Lower leg skin (tissue), 4 donors: ENCODE measurements around the gene TFDP1. TPM values are rescaled to one million over a fixed set of nuclear protein-coding genes. Genes with fewer than 3 reads are reported as not detected.
"Not testable (repeated sequence)": the region's sequence is repeated elsewhere in the genome, so short reads cannot be mapped to it uniquely, and the experiment has no call there.

Experiments
- DNase-seq, 2 donors: peaks; one replicate each; pipeline ENCODE4 v3.0.0-alpha.2; 2019; ENCODE audit warnings: low spot score in 2 of 2
- H3K4me3 ChIP-seq: fragments of 200-600 bp; sonication (generic); 2 replicates; pipeline ENCODE4 v1.5.1; 2017; ENCODE audit warnings: mild to moderate bottlenecking, low read depth; ENCODE audit not compliant: poor library complexity, severe bottlenecking
- CTCF ChIP-seq, 3 donors: fragments of 450-650 bp; IDR thresholded peaks; one replicate each; pipeline ENCODE4 v1.5.1; 2016; ENCODE audit warnings: antibody characterized with exemption in 3 of 3, mild to moderate bottlenecking in 3 of 3, moderate library complexity in 2 of 3
- POLR2A ChIP-seq, 2 donors: fragments of 450-650 bp; IDR thresholded peaks; one replicate each; pipeline ENCODE4 v1.6.1; 2016 to 2017; ENCODE audit warnings: antibody characterized with exemption in 2 of 2, mild to moderate bottlenecking in 1 of 2, moderate library complexity in 1 of 2
- WGBS, 2 donors: methylation state at CpG; one replicate each; pipeline ENCODE4 v1.1.5; 2018; 5-methylcytosine and 5-hydroxymethylcytosine counted together
- intact Hi-C: fragments of 100-400 bp; cut with DNase I; formaldehyde crosslinking; loops from one replicate; pipeline ENCODE4 v1.15.0; 2023; ENCODE audit warnings: low total_unique reads
- total RNA-seq, 4 donors: library from RNA; depleted of rRNA; stranded (reverse); fragments of >200 nt; gene quantifications; one replicate each; pipeline ENCODE4 v1.1.0, GENCODE V29; 2016

The TFDP1 gene
- total RNA-seq, 4 donors from 2014 or later, result 35.9 to 48.8 (median 41.9) TPM

GRCh38 chr13:113592571-113592970, 8.0 kb downstream of the TFDP1 start:
- peak in 1 of 2 donors; percentile 13 for DNase-seq
- H3K4me3 ChIP-seq, result no peak overlapping the region
- intact Hi-C loops, result no loop called here
- 93 to 100% methylated on average over 4 to 5 of the region's 5 CpGs for WGBS, 2 donors
- TF ChIP-seq CTCF (IDR thresholded peaks at IDR 0.05) (no peak), POLR2A (IDR thresholded peaks at IDR 0.05) (no peak)

GRCh38 chr13:113594066-113594821, 9.7 kb downstream of the TFDP1 start:
- 94 to 95% methylated on average over 6 to 15 of the region's 21 CpGs for WGBS, 2 donors
- H3K4me3 ChIP-seq, intact Hi-C loops: not testable (repeated sequence)
- DNase-seq, result peak in 1 of 2 donors; percentile 50

GRCh38 chr13:113595131-113595530, 10.6 kb downstream of the TFDP1 start:
- TF ChIP-seq POLR2A (IDR thresholded peaks at IDR 0.05) (no peak), CTCF (IDR thresholded peaks at IDR 0.05) (no peak)
- intact Hi-C loops, result no loop called here
- 93% methylated on average over 8 of the region's 8 CpGs for WGBS, 2 donors
- H3K4me3 ChIP-seq, result no peak overlapping the region
- DNase-seq, result peak in 1 of 2 donors; percentile 67

GRCh38 chr13:113596321-113597200, 12.0 kb downstream of the TFDP1 start:
- peak in 1 of 2 donors; percentile 74 for DNase-seq
- TF ChIP-seq POLR2A (IDR thresholded peaks at IDR 0.05), result no peak
- TF ChIP-seq CTCF (IDR thresholded peaks at IDR 0.05), result no peak
- no peak overlapping the region for H3K4me3 ChIP-seq
- WGBS, 2 donors, result 95% methylated on average over 27 of the region's 27 CpGs
- intact Hi-C loops, result no loop called here

- TF ChIP-seq POLR2A (IDR thresholded peaks at IDR 0.05), result no peak
- intact Hi-C loops, result no loop called here
- H3K4me3 ChIP-seq, result no peak overlapping the region
- DNase-seq, result peak in 1 of 2 donors; percentile 69
- 91 to 95% methylated on average over 24 of the region's 24 CpGs for WGBS, 2 donors
Measured at GRCh38 chr13:113597391-113598080, 13.0 kb downstream of the TFDP1 start.

GRCh38 chr13:113598081-113598410, 13.5 kb downstream of the TFDP1 start:
- TF ChIP-seq CTCF (IDR thresholded peaks at IDR 0.05) (no peak), POLR2A (IDR thresholded peaks at IDR 0.05) (no peak)
- 92 to 98% methylated on average over 5 of the region's 5 CpGs for WGBS, 2 donors
- intact Hi-C loops, result no loop called here
- no peak for DNase-seq
- H3K4me3 ChIP-seq, result no peak overlapping the region
